ENCODE measurements around the gene TMEM88.
"Not testable (repeated sequence)": the region's sequence is repeated elsewhere in the genome, so short reads cannot be mapped to it uniquely, and the experiment has no call there.

DNA sequence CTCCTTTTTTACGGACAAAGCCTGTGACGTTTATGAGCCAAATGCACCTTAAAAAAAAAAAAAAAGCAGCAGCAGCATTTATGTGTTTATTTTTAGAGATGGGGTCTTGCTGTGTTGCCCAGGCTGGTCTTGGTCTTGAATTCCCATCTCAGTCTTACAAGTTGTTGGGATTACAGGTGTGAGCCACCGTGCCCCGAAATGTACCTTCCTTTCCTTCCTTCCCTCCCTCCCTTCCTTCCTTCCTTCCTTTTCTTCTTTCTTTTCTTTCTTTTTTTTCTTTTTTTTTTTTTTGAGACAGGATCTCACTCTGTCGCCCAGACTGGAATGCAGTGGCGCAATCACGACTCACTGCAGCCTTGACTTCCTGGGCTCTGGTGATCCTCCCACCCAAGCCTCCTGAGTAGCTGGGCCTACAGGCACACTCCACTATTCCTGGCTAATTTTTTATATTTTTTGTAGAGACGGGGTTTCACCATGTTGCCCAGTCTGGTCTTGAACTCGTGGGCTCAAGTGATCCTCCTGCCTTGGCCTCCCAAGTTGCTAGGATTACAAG is 45.0 kb upstream of the TMEM88 start:
- TF ChIP-seq, protein P1, sequence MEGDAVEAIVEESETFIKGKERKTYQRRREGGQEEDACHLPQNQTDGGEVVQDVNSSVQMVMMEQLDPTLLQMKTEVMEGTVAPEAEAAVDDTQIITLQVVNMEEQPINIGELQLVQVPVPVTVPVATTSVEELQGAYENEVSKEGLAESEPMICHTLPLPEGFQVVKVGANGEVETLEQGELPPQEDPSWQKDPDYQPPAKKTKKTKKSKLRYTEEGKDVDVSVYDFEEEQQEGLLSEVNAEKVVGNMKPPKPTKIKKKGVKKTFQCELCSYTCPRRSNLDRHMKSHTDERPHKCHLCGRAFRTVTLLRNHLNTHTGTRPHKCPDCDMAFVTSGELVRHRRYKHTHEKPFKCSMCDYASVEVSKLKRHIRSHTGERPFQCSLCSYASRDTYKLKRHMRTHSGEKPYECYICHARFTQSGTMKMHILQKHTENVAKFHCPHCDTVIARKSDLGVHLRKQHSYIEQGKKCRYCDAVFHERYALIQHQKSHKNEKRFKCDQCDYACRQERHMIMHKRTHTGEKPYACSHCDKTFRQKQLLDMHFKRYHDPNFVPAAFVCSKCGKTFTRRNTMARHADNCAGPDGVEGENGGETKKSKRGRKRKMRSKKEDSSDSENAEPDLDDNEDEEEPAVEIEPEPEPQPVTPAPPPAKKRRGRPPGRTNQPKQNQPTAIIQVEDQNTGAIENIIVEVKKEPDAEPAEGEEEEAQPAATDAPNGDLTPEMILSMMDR (IDR thresholded peaks at IDR 0.05) = not testable (repeated sequence)
- TF ChIP-seq POLR2A (IDR thresholded peaks at IDR 0.05) = not testable (repeated sequence)

Measured in heart left ventricle (tissue), 13 donors.